NCI-H446 (cell line): ENCODE results near the gene TCF7L2.
A peak's percentile ranks its signal among the peaks of the same experiment; 100 is the strongest.

Experiments
- DNase-seq, 2 experiments: peaks; one replicate each; lab custom pipeline; 2025; lab: John Stamatoyannopoulos, UW

The TCF7L2 gene

DNA sequence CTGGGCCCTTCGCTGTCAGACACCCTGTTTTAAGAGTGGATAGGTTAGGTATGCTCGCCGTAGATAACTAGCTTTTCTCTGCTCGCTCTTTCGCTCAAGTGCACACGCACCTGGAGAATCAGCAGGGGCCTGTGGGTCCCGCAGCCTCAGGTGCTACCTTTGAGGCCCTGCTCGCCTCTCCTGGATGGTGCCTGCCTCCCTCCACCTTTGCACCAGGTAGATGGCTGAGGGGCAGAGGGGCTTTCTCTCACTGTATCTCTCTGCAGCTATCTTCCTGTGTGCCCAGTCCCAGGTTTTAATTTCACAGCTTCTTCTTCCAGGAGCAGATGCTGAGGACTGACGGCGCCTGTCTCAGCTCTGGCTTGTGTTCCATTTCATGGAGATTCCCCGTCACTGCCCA lies 227.9 kb downstream of the TCF7L2 start:
- no peak for DNase-seq

DNA sequence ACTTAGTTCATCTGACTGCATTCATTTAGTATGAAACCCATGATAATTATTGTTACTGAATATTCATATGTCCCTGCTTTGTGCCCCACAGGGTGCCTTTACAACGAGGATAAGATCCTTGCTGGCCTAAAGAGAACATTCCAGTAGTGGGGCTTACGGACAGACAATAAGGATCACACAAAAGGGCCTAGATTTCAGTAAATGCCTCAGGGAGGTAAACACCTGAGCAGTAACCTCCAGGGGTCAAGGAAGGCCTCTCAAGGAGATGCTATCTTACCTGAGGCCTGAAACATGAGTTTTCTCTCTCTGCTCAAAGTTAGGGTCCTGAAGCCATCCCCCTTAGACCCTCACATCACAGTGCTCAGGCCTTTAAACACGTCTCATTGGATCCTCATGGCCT lies 228.7 kb downstream of the TCF7L2 start:
- DNase-seq, result no peak

DNA sequence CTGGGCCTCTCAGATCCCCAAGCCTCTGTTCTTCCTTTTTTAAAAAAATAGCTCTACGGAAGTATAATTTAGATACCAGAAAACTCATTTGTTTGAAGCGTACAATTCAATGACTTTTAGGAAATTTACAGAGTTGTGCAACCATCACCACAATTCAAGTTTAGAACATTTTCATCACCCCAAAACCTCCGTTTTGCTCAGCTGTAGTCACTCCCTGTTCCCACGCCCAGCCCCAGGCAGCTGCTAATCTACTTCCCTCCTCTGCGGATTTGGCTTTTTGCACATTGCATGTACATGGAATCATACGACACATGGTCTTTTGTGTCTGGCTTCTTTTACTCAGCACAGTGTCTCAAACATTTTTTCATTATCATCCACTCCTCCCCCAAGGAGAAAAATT lies 229.2 kb downstream of the TCF7L2 start:
- no peak for DNase-seq

DNA sequence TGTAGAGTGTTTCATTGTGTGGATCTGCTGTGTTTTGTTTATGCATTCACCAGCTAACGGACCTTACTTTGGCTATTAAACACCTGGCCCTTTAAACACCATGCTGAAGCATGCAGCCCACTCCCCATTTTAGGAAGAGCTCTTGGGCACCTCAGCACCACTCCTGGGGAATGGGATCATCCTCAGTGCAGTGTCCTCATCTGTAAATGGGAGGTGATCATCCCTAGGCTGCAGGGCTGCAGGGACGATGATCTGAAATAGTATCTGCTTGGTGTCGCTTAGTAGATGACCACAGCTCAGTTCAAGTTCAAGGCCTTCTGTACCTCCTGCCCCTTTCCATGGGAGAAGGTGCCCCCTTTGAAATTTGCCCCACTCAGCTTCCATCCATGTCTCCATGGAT lies 229.9 kb downstream of the TCF7L2 start:
- DNase-seq, result no peak

DNA sequence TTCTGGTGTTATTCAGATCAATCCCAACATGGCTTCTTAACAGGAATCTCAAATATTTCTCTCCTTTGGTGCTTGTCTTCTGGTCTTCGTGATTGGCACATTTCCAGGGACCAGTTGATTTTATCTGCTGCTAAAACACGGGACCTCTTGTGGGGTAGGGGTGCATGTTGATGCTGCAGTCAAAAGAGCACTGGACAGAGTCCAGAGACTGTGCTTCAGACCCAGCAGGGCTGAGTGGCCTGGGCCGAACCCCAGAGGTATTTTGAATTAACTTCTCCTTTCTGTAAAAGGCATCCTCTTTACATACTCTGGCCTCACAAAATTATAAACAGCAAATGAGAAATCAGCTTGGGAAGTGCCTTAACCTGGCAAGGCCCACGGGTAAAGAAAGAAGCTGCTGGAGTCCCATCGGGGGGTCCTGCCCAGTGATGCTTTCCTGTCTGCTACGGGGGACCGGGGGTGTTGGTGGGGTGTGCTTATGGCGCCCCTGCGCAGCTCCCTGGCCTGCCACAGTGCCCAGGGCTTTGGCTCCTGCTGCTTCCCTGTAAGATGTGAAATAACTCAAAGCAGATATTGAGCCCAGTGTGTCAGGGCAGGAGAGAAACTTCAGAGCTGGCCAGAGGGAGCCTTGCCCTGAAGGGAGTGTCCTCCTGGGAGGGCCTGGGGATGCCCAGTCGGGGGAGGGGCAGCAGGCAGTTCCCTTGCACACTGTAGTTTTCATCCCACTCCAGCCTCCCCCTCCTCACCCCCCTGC lies 230.5 kb downstream of the TCF7L2 start:
- no peak for DNase-seq

DNA sequence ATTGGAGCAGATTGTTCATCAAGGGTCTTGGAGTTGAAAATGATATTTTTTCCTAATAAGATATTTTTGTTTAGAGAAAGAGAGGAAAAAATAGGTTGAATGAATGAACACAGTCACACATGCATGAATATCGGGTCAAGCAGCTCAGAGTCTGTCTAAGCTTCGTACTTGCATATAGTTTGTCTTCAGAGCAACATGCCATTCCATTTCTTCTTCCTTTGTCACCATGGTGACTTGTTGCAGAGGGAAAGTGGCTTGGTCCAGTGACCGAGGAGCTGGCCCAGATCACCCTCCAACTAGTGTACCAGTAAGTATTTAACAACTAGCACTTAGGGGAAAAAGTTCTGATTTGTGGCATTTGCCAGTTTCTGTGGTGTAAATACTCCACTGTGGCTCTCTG lies 232.1 kb downstream of the TCF7L2 start:
- DNase-seq, result no peak

DNA sequence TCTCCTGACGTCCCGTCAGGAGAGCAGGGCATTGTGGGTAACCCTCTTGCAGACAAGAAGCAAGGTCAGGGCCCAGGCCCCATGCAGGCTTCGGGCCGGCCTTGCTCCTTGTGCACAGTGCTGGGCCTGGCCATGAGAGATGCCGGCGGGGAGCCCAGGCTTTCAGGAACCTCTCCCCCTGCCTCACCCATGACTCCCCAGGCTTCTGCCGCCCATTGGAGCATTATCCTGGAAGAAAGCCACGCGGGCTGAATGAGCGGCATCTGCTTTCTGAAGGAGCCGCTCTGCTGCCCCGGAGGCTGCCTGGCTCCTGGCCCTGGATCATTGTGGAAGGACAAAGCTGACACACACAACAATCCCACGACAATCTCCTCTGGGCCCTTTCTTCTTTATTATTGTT lies 233.5 kb downstream of the TCF7L2 start:
- DNase-seq, result peak in 1 of 2 experiments; percentile 55

DNA sequence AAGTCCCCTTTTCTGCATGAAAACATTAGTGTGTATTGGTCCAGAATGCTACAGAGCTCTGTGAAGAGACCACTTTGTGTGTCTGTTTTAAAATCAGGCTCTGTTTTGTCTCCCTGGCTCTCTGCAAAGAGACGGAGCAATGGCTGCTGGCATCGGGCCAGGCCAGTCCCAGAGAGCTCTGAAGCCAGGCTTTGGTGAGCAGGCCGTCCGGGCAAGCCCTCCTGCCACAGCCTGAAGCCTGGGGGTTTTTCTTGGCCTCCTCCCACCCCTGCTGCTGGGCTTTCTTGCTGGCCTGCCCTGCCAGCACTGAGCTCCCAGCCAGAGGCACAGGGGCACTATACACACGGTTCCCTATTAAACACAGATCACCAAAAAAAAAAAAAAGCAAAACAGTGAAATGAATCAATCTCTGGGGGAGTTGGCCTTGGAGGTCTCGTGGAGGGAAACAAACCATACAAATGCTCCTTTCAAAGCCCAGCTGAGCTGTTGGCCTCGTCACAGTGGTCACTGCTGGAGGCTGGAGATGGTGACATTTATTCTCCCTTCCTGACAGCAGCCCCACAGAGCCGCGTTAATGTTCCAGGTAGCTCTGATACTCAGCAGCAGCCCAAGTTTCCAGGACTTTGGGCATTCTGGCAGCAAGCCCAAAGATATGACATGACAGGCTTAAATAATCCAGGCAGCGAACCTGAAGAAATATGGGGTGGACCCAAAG lies 237.2 kb downstream of the TCF7L2 start:
- DNase-seq, result peak; percentile 9 to 87

DNA sequence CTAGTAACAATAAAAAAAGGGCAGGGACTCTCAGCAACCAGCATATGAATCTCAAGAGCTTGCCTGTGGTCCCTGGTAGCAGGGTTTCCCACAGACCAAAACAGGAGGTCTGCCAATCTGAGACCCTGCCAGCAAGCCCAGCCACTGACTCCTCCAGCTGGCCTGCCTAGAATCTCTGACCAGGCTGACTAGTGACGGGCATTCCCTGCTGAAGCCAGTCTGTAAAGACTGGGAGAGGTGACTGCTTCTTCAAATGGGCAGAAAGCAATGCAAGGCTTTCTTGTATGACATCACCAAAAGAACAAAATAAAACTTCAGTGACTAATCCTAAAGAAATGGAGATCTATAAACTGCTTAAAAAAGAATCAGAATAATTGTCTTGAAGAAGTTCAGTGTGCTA lies 249.4 kb downstream of the TCF7L2 start:
- no peak for DNase-seq

DNA sequence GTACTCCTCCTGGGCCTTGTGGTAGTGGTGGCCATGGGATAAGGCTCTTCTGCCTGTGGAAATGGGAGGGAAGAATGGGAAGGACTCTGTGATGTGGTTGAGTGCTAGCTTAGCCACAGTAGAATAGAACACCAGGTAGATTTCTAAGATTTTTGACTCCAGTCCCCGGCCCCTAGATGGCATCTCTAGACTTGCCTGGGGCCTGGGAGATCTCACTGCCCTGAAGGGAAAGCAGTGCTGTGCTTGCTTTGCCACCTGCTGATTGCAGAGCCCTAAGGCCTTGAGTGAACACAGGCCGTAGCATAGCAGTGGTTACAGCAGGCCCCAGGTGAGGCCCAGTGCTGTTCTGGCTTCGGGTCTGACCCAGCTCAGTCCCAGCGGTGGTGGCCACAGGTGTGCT lies 252.0 kb downstream of the TCF7L2 start:
- DNase-seq, result no peak

DNA sequence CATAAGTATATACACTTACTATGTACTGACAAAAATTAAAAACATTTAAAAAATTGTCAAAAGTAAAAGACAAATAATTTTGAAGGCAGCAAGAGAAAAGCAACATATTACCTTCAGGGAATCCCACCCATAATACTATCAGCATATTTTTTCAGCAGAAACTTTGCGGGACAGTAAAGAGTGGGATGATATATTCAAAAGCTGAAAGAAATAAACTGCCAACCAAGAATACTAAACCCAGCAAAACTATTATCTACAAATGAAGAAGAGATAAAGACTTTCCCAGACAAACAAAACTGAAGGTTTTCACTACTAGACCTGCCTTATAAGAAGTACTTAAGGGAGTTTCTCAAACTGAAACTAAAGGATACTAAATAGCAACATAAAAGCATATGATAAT lies 257.9 kb downstream of the TCF7L2 start:
- no peak for DNase-seq

DNA sequence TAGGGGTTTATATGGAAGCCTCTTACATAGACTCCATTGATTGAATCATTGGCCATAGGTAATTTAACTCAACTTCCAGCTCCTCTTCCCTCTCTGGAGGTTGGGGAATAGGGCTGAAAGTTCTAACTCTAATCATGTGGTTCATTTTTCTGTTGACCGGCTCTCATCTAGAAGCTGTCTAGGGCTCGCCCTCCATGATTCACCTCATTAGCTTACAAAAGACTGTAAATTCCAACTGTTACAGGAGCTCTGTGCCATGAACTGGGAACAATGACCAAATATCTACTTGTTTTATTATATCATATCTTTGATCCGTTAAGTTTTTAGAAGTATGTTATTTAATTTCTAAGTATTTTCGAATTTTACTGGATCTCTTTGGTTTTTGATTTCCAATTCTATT lies 263.0 kb downstream of the TCF7L2 start:
- no peak for DNase-seq

DNA sequence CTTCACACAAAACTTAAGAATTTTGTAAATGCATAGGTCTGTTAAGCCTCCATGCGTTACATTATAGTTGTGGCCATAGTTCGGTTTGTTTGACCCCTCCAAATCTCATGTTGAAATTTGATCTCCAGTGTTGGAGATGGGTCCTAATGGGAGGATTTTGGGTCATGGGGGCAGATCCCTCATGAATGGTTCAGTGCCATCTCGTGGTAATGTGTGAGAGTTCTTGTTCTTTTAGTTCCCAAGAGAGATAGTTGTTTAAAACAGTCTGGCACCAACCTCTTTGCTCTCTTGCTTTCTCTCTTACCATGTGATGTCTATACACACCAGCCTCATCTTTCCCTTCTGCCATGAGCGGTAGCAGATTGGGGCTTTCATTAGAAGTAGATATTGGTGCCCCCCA lies 264.3 kb downstream of the TCF7L2 start:
- no peak for DNase-seq

DNA sequence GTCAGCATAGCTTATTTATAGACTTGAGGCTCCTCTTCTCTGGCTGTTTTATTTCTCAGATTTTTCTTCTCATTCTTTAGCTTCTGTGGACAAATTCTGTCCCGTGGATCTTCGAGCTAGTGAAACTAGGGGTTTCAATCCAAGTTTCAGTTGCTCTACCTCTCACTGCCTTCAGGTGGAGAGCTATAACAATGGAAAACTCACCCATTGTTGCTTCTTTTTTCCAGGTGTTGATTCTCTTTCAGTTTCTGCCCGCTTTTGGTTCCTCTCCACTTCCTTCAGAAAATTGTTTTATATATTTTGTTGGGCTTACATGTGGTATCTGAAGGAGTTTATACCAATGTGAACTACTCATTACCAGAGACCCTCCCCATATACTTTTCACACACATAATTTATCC lies 266.1 kb downstream of the TCF7L2 start:
- DNase-seq, result no peak
